Neuronal stem cell (in vitro differentiated cells): ENCODE results near the gene VSIG2.

Experiments
- DNase-seq: peaks from one replicate; pipeline ENCODE4 v3.0.0-alpha.2; 2013; ENCODE audit warnings: low spot score
- H2AFZ ChIP-seq: one replicate; pipeline ENCODE4 v1.6.1; 2013; ENCODE audit warnings: mild to moderate bottlenecking, low read length, inconsistent platforms
- H2AK5ac ChIP-seq: 2 replicates; pipeline ENCODE4 v1.6.1; 2013; ENCODE audit warnings: low read depth, mild to moderate bottlenecking, inconsistent platforms, low read length, moderate library complexity, mixed read lengths
- H2BK120ac ChIP-seq: 2 replicates; pipeline ENCODE4 v1.6.1; 2013; ENCODE audit warnings: low read depth, mild to moderate bottlenecking, inconsistent platforms, low read length, moderate library complexity, mixed read lengths
- H2BK12ac ChIP-seq: one replicate; pipeline ENCODE4 v1.6.1; 2013; ENCODE audit warnings: low read length, inconsistent platforms
- H2BK15ac ChIP-seq: 2 replicates; pipeline ENCODE4 v1.6.1; 2013; ENCODE audit warnings: mild to moderate bottlenecking, low read length, inconsistent platforms, mixed read lengths
- H2BK5ac ChIP-seq: one replicate; pipeline ENCODE4 v1.6.1; 2013; ENCODE audit warnings: inconsistent platforms, mild to moderate bottlenecking, low read length, moderate library complexity
- H3K14ac ChIP-seq: one replicate; pipeline ENCODE4 v1.6.1; 2013; ENCODE audit warnings: low read length, inconsistent platforms
- H3K18ac ChIP-seq: 2 replicates; pipeline ENCODE4 v1.6.1; 2013; ENCODE audit warnings: low read length, inconsistent platforms
- H3K23ac ChIP-seq: 2 replicates; pipeline ENCODE4 v1.6.1; 2013; ENCODE audit warnings: low read depth, mild to moderate bottlenecking, mixed read lengths, low read length, inconsistent platforms; ENCODE audit not compliant: poor library complexity
- H3K27ac ChIP-seq: replicated peaks from 3 replicates; pipeline ENCODE4 v1.5.1; 2013; ENCODE audit warnings: low read length, inconsistent platforms
- H3K27me3 ChIP-seq, 3 experiments: 2 replicates each; pipeline ENCODE4 v1.6.1; 2013; ENCODE audit warnings: low read length in 3 of 3, mild to moderate bottlenecking in 2 of 3, inconsistent platforms in 1 of 3, low read depth in 1 of 3, mixed read lengths in 1 of 3, moderate library complexity in 1 of 3; ENCODE audit not compliant: control insufficient read depth in 3 of 3, insufficient read depth in 3 of 3
- H3K36me3 ChIP-seq, 2 donors: replicated peaks in 1 of 2; 2 replicates each; pipeline ENCODE4 v1.6.1; 2013; ENCODE audit warnings: low read length in 2 of 2; ENCODE audit not compliant: control insufficient read depth in 2 of 2, insufficient read depth in 2 of 2
- H3K4ac ChIP-seq: 2 replicates; pipeline ENCODE4 v1.6.1; 2013; ENCODE audit warnings: inconsistent platforms, mild to moderate bottlenecking, low read length, moderate library complexity
- H3K4me1 ChIP-seq, 2 donors: 1 replicate in 1 of 2; 2 replicates in 1 of 2; pipeline ENCODE4 v1.6.1; 2013; ENCODE audit warnings: low read length in 2 of 2, low read depth in 1 of 2; ENCODE audit not compliant: control insufficient read depth in 2 of 2, insufficient read depth in 1 of 2
- H3K4me2 ChIP-seq: one replicate; pipeline ENCODE4 v1.6.1; 2013; ENCODE audit warnings: mild to moderate bottlenecking, low read length, inconsistent platforms; ENCODE audit not compliant: insufficient read depth, poor library complexity, severe bottlenecking
- H3K4me3 ChIP-seq, 2 donors: 2 replicates each; pipeline ENCODE4 v1.5.1; 2013; ENCODE audit warnings: low read length in 2 of 2, mild to moderate bottlenecking in 2 of 2, inconsistent platforms in 1 of 2, moderate library complexity in 1 of 2
- H3K79me1 ChIP-seq: one replicate; pipeline ENCODE4 v1.6.1; 2013; ENCODE audit warnings: low read depth, mild to moderate bottlenecking, inconsistent platforms, low read length, moderate library complexity
- H3K9ac ChIP-seq: one replicate; pipeline ENCODE4 v1.6.1; 2013; ENCODE audit warnings: mild to moderate bottlenecking, low read depth, low read length, inconsistent platforms; ENCODE audit not compliant: poor library complexity
- H3K9me3 ChIP-seq, 2 donors: replicated peaks in 1 of 2; 2 replicates each; pipeline versions ENCODE3 to v1.6.1; 2013; ENCODE audit warnings: low read length in 2 of 2, mild to moderate bottlenecking in 2 of 2, inconsistent platforms in 1 of 2, low read depth in 1 of 2, mixed read lengths in 1 of 2, moderate library complexity in 1 of 2; ENCODE audit not compliant: control insufficient read depth in 2 of 2, insufficient read depth in 1 of 2
- H4K8ac ChIP-seq: one replicate; pipeline ENCODE4 v1.6.1; 2013; ENCODE audit warnings: low read depth, mild to moderate bottlenecking, inconsistent platforms, low read length, moderate library complexity
- H4K91ac ChIP-seq: one replicate; pipeline ENCODE4 v1.6.1; 2013; ENCODE audit warnings: low read length, low read depth, mild to moderate bottlenecking, inconsistent platforms; ENCODE audit not compliant: poor library complexity
- WGBS, 2 donors: extraction: QIAGEN DNeasy Blood & Tissue Kit; methylation state at CpG; one replicate each; pipeline ENCODE4 v1.1.7; 2013; ENCODE audit warnings: missing lambda C conversion rate in 2 of 2, mixed read lengths in 1 of 2; ENCODE audit not compliant: insufficient read length in 2 of 2, insufficient replicate concordance in 1 of 2; ENCODE audit errors: extremely low coverage in 2 of 2; 5-methylcytosine and 5-hydroxymethylcytosine counted together

The VSIG2 gene

GRCh38 chr11:124719534-124719933 is 32.5 kb downstream of the VSIG2 start:
- H3K14ac ChIP-seq: no peak overlapping the region

DNA sequence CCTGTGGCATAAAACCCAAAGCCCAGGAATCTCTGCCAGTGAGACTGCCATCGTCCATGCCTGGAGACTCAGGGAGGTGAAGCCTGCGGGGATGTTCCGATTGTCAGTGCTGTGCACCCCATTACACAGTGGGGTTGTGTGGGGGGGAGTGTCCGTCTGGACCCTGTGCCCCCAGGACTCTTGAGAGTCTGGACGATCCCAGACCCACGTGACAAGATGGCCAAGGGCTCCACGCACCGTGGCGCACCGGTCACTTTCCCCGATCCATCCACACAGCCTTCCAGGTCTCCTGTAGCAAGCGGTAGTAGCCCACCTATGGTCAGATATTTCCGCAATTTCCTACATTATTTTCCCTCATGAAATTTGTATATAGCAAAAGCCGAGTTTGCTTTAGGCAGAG is 33.3 kb downstream of the VSIG2 start:
- Histone ChIP-seq H3K27ac (no peak overlapping the region), H2BK120ac (no peak overlapping the region), H3K9ac (peak overlapping the region; percentile 32), H3K4ac (no peak overlapping the region), H3K18ac (peak overlapping the region; percentile 71), H3K23ac (no peak overlapping the region), H3K27me3 (peaks cover 3 to 48% (median 42%) of the 10 kb centered on the region in 3 experiments), H2BK12ac (no peak overlapping the region), H2AFZ (peak overlapping the region; percentile 97), H4K8ac (no peak overlapping the region), H3K36me3 (no peaks in the 10 kb centered on the region), H3K4me1 (peaks cover 5 to 28% of the 10 kb centered on the region in 2 donors), H3K14ac (no peak overlapping the region), H3K4me2 (peak overlapping the region; percentile 92), H3K4me3 (no peak overlapping the region), H2AK5ac (no peak overlapping the region), H2BK5ac (no peak overlapping the region), H3K9me3 (no peaks in the 10 kb centered on the region), H3K79me1 (no peaks in the 10 kb centered on the region), H2BK15ac (no peak overlapping the region), H4K91ac (no peak overlapping the region)
- WGBS, 2 donors: no CpG with 5 or more reads among the region's 14 CpGs
- no peak for DNase-seq

More at GRCh38 chr11:124719534-124719933, 32.5 kb downstream of the VSIG2 start:
- H3K4me3 ChIP-seq: no peak overlapping the region
- H3K18ac ChIP-seq: no peak overlapping the region
- no peak overlapping the region for H3K27ac ChIP-seq
- no peak overlapping the region for H3K4me2 ChIP-seq
- no peaks in the 10 kb centered on the region for H3K9me3 ChIP-seq
- H2BK12ac ChIP-seq: no peak overlapping the region
- no peak overlapping the region for H3K23ac ChIP-seq
- no peaks in the 10 kb centered on the region for H3K79me1 ChIP-seq
- peaks cover 5 to 34% of the 10 kb centered on the region in 2 donors for H3K4me1 ChIP-seq
- H4K8ac ChIP-seq: no peak overlapping the region
- H3K9ac ChIP-seq: no peak overlapping the region
- H2BK15ac ChIP-seq: no peak overlapping the region
- H4K91ac ChIP-seq: no peak overlapping the region
- H3K27me3 ChIP-seq: peaks cover 3 to 43% (median 42%) of the 10 kb centered on the region in 3 experiments
- no CpG with 5 or more reads among the region's 2 CpGs for WGBS, 2 donors
- H3K36me3 ChIP-seq: no peaks in the 10 kb centered on the region
- no peak overlapping the region for H2BK5ac ChIP-seq
- H2AK5ac ChIP-seq: no peak overlapping the region
- no peak overlapping the region for H2BK120ac ChIP-seq
- no peak overlapping the region for H2AFZ ChIP-seq
- H3K4ac ChIP-seq: no peak overlapping the region
- DNase-seq: no peak

DNA sequence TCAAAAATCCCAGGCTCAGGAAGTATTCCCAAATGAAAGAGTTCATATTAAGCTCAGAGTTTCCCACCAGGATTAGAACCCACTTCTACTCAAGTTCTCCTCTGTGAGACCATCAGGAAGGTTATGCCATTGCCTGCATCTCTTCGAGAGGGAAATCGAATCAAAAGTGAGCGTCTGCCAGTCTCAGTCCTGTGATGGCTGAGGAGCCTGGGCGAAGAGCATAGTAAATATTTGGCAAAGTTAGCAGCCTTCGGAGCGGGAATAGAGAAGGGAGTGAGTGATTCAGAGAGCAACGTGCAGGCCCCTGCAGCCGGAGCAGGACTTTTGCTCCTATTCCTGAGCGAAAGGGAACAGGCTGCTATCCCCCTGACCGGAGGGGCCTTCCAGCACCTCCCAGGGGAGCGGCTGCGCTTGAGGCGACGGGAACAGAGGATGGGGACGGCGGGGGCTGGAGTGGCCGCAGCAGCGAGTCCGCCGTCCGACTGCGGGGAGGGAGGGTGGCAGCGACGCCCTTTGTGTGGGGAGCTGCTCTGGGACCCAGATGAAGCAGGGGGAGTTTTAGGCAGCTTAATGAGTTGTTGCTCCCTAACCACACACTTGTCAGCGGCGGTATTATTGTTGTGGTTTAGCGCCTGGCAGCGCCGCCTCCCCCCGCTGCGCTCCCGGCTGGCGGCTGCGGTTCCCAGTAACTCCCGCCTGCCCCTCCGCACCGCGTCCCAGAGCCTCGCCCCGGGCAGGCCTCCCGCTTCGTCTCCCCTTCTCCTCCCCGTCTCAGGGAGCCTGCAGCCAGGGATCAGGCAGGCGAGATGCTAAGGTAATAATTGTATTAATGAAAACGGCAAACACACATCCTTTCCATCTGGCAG is 34.0 kb downstream of the VSIG2 start:
- no peak overlapping the region for H3K14ac ChIP-seq
- peak overlapping the region; percentile 23 for H2BK12ac ChIP-seq
- H2AFZ ChIP-seq: peak overlapping the region; percentile 97
- no peak overlapping the region for H4K91ac ChIP-seq
- peak overlapping the region; percentile 92 for H3K4me2 ChIP-seq
- no peaks in the 10 kb centered on the region for H3K9me3 ChIP-seq
- H2BK5ac ChIP-seq: no peak overlapping the region
- no peak overlapping the region for H4K8ac ChIP-seq
- peaks cover 5 to 28% of the 10 kb centered on the region in 2 donors for H3K4me1 ChIP-seq
- H2BK120ac ChIP-seq: no peak overlapping the region
- peak; percentile 39 for DNase-seq
- H3K18ac ChIP-seq: peak overlapping the region; percentile 67
- no peak overlapping the region for H2AK5ac ChIP-seq
- H3K36me3 ChIP-seq: no peaks in the 10 kb centered on the region
- H3K23ac ChIP-seq: no peak overlapping the region
- H3K79me1 ChIP-seq: no peaks in the 10 kb centered on the region
- peak overlapping the region; percentile 12 for H2BK15ac ChIP-seq
- peak overlapping the region; percentile 53 to 76 for H3K4me3 ChIP-seq
- no peak overlapping the region for H3K27ac ChIP-seq
- peak overlapping the region; percentile 51 for H3K9ac ChIP-seq
- no CpG with 5 or more reads among the region's 45 CpGs for WGBS, 2 donors
- H3K4ac ChIP-seq: no peak overlapping the region
- peaks cover 3 to 48% (median 42%) of the 10 kb centered on the region in 3 experiments for H3K27me3 ChIP-seq

DNA sequence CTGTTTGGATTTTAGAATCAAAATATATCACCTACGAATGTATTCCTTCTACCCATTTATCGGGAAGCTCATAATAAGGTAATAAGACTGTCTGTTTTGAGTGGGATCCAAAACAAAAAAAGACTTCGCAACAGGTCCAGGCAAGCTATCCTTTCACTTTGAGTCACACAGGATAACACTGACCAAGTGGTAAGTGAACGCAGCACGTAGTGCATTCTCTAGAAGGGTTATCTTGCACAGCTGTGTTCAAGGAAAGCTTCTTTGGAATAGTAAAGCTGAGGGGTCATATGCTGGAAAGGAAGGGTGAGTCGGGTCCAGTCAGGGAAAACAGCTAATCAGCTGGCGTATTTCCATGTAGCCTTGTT is 34.7 kb downstream of the VSIG2 start:
- no peak overlapping the region for H2BK15ac ChIP-seq
- no peak overlapping the region for H3K9ac ChIP-seq
- peak overlapping the region; percentile 97 for H2AFZ ChIP-seq
- peaks cover 3 to 48% (median 41%) of the 10 kb centered on the region in 3 experiments for H3K27me3 ChIP-seq
- H4K8ac ChIP-seq: no peak overlapping the region
- DNase-seq: no peak
- H3K4ac ChIP-seq: no peak overlapping the region
- no CpG with 5 or more reads among the region's 7 CpGs for WGBS, 2 donors
- H2BK120ac ChIP-seq: no peak overlapping the region
- no peaks in the 10 kb centered on the region for H3K9me3 ChIP-seq
- peak overlapping the region in 1 of 2 donors; percentile 53 for H3K4me3 ChIP-seq
- H3K27ac ChIP-seq: no peak overlapping the region
- no peak overlapping the region for H4K91ac ChIP-seq
- H2BK5ac ChIP-seq: no peak overlapping the region
- H3K4me1 ChIP-seq: peaks cover 5 to 22% of the 10 kb centered on the region in 2 donors
- no peak overlapping the region for H3K18ac ChIP-seq
- no peak overlapping the region for H2BK12ac ChIP-seq
- H3K36me3 ChIP-seq: no peaks in the 10 kb centered on the region
- no peak overlapping the region for H3K23ac ChIP-seq
- no peak overlapping the region for H2AK5ac ChIP-seq
- no peak overlapping the region for H3K4me2 ChIP-seq
- no peak overlapping the region for H3K14ac ChIP-seq
- no peaks in the 10 kb centered on the region for H3K79me1 ChIP-seq
